Glomerular visceral epithelial cell (primary cell): ENCODE measurements around the gene ERVW-1.

ENCODE experiments used
- DNase-seq: peaks from one replicate; pipeline ENCODE4 v3.0.0-alpha.2; 2016; ENCODE audit errors: extremely low spot score

ERVW-1 gene

DNA sequence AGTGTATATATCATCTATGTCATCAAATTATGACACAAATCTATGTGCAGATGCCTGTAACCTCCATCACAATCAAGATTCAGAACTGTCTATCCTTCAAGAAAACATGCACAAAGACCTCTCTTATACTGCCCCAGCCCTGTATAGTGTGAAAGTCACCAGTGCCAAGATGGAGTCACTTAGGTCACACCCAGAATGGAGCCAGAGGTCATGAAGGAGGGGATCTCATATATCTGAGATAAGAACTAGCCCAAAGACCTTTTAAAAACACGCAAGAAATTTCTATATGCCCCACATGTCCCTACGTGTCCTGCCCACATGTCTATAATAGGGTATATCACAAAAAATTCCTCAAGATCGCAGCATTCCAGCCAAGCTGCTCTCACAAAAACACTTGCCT is 50.6 kb downstream of the ERVW-1 start:
- DNase-seq: no peak

DNA sequence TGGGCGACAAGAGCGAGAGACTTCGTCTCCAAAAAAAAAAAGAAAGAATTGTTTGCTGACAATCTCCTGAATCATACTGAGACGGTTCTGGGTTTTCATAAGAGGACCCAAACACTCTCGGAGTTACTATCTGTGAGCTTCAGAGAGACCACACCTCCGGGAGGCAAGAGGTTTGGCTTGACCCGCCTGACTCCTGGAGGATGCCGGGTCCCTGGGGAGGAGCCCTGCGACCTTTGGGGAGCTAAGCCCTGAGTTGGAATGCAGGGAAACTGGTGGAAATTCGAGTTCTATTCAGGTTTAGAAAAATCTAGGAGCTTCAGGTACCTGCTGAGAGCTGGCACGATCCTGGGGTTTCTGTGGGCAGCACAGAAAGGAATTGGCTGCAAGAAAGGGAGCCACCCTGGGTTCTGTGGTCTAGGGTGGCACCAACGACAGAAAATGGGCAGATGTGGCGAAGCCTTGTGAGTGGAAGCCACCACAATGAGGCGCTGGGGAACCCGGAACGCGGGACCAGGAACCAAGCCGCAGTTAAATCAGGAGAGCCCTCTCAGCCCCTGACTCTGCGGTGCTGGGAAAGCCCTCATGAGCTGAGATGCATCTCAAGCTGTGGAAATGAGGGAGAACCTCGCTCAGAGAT is 52.3 kb downstream of the ERVW-1 start:
- no peak for DNase-seq

DNA sequence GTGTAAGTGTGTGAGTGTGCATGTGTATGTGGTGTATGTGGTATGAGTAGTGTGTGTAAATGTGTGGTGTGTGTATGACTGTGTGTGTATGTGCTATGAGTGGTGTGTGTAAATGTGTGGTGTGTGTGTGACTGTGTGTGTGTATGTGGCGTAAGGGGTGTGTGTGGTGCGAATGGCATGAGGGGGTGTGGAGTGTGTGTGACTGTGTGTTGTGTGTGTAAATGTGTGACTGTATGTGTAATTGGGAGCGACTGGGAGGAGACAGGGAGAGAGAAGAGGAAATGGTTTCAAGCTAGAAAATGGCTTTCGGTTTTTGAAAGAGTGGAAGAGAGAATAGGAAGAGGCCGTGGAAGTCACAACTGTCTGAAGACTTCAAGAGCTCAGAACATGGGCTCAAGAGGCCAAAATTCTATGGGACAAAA is 54.0 kb downstream of the ERVW-1 start:
- no peak for DNase-seq

DNA sequence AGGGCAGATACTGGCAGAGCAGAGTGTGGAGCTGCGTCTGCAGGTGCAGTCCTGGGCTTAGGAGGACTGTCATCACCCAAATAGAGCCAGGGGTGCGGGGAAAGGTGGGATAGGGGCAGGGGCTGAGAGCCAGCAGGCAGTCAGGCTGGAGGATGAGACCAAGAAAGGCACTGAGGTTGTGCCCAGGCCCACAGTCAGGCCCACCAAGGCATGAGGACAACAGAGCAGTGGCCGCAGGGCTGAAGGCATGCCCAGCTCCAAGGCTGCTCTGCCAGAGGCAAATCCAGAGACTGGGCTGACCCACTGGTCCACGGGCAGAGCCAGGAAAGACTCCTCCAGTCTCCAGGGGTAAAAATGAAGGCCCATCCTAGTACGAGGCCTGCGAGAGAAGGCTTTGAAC is 54.8 kb downstream of the ERVW-1 start:
- no peak for DNase-seq

DNA sequence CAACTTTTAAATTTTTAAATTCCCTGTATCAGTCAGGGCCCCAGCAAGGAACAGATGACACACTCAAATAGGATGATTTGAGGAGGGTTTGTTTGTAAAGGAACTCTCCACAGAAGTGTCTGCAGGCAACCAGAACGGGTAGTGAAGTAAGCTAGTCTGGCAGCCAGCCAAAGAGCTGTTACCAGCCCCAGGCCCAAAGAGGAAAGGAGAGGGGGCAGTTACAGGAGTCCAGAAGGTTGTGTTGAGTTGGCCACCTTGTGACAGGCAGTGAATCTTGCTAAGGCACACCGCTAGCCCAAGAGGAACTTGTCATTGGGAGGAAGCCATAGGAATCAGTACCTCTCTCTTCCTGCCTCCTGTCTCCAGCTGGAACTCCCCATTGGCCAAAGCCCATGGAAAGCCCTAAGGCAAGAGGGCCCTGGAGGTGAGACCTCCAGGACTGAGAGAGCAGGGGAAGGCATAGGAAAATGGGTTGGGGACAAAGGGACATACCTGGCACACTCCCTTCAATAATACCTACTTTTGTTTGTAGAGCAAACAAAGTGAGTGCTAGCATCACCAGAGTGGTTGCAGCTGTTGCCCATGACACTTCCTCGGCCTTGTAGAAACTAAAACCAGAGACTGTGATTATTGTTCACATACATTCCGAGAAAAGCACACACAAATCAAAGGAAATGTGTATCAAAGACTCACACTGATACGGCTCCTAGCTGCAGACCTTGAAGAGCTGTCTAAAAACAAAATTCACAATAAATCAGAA is 55.9 kb downstream of the ERVW-1 start:
- DNase-seq: peak; percentile 6
